Transverse colon (tissue), 4 donors: Measurements from ENCODE around the gene PRRC1. TPM values are rescaled to one million over a fixed set of nuclear protein-coding genes. Genes with fewer than 3 reads are reported as not detected.

ENCODE experiments used
- DNase-seq: peaks from one replicate; pipeline ENCODE4 v3.0.0-alpha.2; 2019
- H3K27ac ChIP-seq, 4 donors: fragments of 200-600 bp; sonication (generic); 2 replicates each; pipeline ENCODE4 v1.5.1; 2016 to 2018; ENCODE audit warnings: inconsistent platforms in 4 of 4
- H3K27me3 ChIP-seq: fragments of 200-600 bp; sonication (generic); 2 replicates; pipeline ENCODE4 v1.5.1; 2017; ENCODE audit warnings: inconsistent platforms
- H3K36me3 ChIP-seq, 4 donors: fragments of 200-600 bp; sonication (generic); 2 replicates each; pipeline ENCODE4 v1.5.1; 2017 to 2019; ENCODE audit warnings: inconsistent platforms in 4 of 4
- H3K4me1 ChIP-seq, 4 donors: fragments of 200-600 bp; sonication (generic); 2 replicates each; pipeline ENCODE4 v1.5.1; 2017 to 2020; ENCODE audit warnings: inconsistent platforms in 4 of 4
- H3K4me3 ChIP-seq, 4 donors: fragments of 200-600 bp; sonication (generic); 1 replicate in 1 of 4; 2 replicates in 3 of 4; pipeline versions ENCODE4 v1.5.1 to v1.6.1; 2017 to 2019; ENCODE audit warnings: inconsistent platforms in 4 of 4
- H3K9me3 ChIP-seq, 2 donors: fragments of 200-600 bp; sonication (generic); 2 replicates each; pipeline ENCODE4 v1.5.1; 2017 to 2019; ENCODE audit warnings: inconsistent platforms in 2 of 2
- CTCF ChIP-seq, 5 experiments: fragments of 200-600 bp in 3 of 5; fragments of 450-650 bp in 2 of 5; sonication (generic) in 3 of 5; IDR thresholded peaks; 1 replicate in 2 of 5; 2 replicates in 3 of 5; pipeline ENCODE4 v1.5.1; 2016 to 2017; ENCODE audit warnings: antibody characterized with exemption in 5 of 5, inconsistent platforms in 3 of 5, mild to moderate bottlenecking in 2 of 5, moderate library complexity in 1 of 5
- EP300 ChIP-seq: sonication (generic); formaldehyde crosslinking; IDR thresholded peaks from one replicate; pipeline ENCODE4 v1.6.1; 2017; ENCODE audit warnings: antibody characterized with exemption, low read depth
- POLR2A ChIP-seq: fragments of 450-650 bp; IDR thresholded peaks from one replicate; pipeline ENCODE4 v1.6.1; 2016; ENCODE audit warnings: antibody characterized with exemption, mild to moderate bottlenecking, moderate library complexity
- POLR2AphosphoS5 ChIP-seq, 3 donors: sonication (generic); formaldehyde crosslinking; IDR thresholded peaks; one replicate each; pipeline ENCODE4 v1.6.1; 2016; ENCODE audit warnings: antibody characterized with exemption in 3 of 3
- WGBS, 2 donors: methylation state at CpG; one replicate each; pipeline ENCODE4 v1.1.5; 2018; ENCODE audit warnings: low coverage in 1 of 2; 5-methylcytosine and 5-hydroxymethylcytosine counted together
- in situ Hi-C, 4 donors: fragments of 200-750 bp; cut with MboI; loops; one replicate each; pipeline versions ENCODE4 v1.15.0 to v1.15.1; 2017; ENCODE audit warnings: low sequenced_read_pairs in 3 of 4, low pct_ligation_motif_present in 1 of 4, low pct_unique_long_range_greater_than_20kb in 1 of 4
- intact Hi-C: fragments of 100-400 bp; cut with DNase I; formaldehyde crosslinking; loops from one replicate; pipeline ENCODE4 v1.15.1; 2023; ENCODE audit warnings: low total_unique reads
- total RNA-seq, 4 donors: library from RNA; depleted of rRNA; stranded (reverse); fragments of >200 nt; gene quantifications; one replicate each; pipeline ENCODE4 v1.1.0, GENCODE V29; 2016

PRRC1 gene
- total RNA-seq, 4 donors from 2014 or later, result 11.2 to 56.0 (median 29.4) TPM

DNA sequence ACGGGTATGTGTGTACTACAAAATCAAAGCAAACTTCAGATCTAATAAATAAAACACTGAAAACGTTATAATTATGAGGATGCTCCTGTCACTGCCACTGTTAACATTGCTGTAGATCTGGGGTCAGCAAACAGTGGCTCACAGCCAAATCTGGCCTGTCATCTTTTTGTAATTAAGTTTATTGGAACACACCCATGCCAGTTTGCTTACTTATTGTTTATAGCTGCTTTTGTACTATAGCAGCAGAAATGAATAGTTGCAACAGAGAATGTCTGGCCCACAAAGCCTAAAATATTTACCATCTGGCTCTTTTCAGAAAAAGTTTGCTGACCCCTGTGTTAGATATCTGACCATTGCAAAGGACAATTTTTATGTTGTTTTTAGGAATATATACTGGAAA lies 32.1 kb downstream of the PRRC1 start:
- Histone ChIP-seq H3K27ac (no peak overlapping the region), H3K27me3 (no peaks in the 10 kb centered on the region), H3K36me3 (peaks cover 0 to 29% (median 12%) of the 10 kb centered on the region in 4 donors), H3K4me3 (no peak overlapping the region), H3K4me1 (peaks cover 0 to 18% (median 5%) of the 10 kb centered on the region in 4 donors), H3K9me3 (no peaks in the 10 kb centered on the region)
- 38 to 68% methylated on average over 2 of the region's 2 CpGs for WGBS, 2 donors
- in situ Hi-C loops, result no loop called here
- DNase-seq, result no peak
- TF ChIP-seq POLR2A (no peak), CTCF (IDR thresholded peaks at IDR 0.05) (no peak), POLR2AphosphoS5 (IDR thresholded peaks at IDR 0.05) (no peak), EP300 (no peak)
- intact Hi-C loops, result no loop called here

DNA sequence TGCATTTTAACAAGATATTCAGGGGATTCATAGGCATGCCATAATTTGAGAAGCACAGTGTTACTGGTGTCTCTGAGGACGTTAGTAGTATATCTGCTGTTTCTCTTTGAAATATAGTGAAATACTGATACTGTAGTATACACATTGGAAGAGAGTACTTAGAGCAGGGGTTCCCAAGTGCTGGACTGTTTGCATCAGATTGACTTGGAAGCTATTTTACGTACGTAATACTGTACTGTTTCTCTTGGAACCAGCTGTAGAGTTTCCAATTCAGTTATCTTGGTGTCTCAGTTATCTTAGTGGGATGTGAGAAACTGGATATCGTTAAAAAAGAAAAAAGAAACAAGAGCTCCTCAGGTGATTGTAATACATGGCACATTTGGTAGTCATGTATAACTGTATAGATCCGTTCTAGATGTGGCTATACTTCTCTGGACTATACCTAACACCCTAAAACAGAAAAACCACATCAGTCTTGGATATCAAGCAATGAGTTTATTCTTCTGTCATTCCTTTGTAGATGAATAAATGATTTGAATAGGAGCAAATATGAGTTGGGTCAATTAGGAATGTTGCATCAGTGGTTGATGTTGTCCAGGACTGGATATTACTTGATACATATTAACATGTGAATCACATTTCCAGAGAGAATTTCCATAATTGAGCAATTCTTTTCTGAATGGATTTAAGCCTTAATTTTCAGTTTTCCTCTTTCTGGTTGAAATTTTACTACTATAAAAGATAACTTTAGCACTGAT lies 33.4 kb downstream of the PRRC1 start:
- H3K4me1 ChIP-seq, result peaks cover 0 to 20% (median 5%) of the 10 kb centered on the region in 4 donors
- TF ChIP-seq POLR2A (no peak), CTCF (IDR thresholded peaks at IDR 0.05) (no peak), EP300 (no peak)
- H3K27me3 ChIP-seq, result no peaks in the 10 kb centered on the region
- no peaks in the 10 kb centered on the region for H3K9me3 ChIP-seq
- H3K4me3 ChIP-seq, result no peak overlapping the region
- no peak for DNase-seq
- intact Hi-C loops (no loop called here), in situ Hi-C loops (loop anchor here in 1 of 4 donors (25.0 kb wide), 1 partner anchor 311 kb away; no protein-coding TSS in a partner anchor)
- WGBS, 2 donors, result 90 to 99% methylated on average over 5 of the region's 5 CpGs
- H3K27ac ChIP-seq, result no peak overlapping the region
- peaks cover 0 to 31% (median 12%) of the 10 kb centered on the region in 4 donors for H3K36me3 ChIP-seq

- no peak for DNase-seq
- H3K27me3 ChIP-seq, result no peaks in the 10 kb centered on the region
- in situ Hi-C loops (loop anchor here in 1 of 4 donors (25.0 kb wide), 1 partner anchor 311 kb away; no protein-coding TSS in a partner anchor), intact Hi-C loops (no loop called here)
- 94 to 98% methylated on average over 8 to 9 of the region's 9 CpGs for WGBS, 2 donors
- no peak overlapping the region for H3K27ac ChIP-seq
- no peaks in the 10 kb centered on the region for H3K9me3 ChIP-seq
- H3K4me1 ChIP-seq, result peaks cover 0 to 27% (median 7%) of the 10 kb centered on the region in 4 donors
- H3K36me3 ChIP-seq, result peaks cover 0 to 31% (median 12%) of the 10 kb centered on the region in 4 donors
- TF ChIP-seq EP300 (no peak), POLR2A (no peak), POLR2AphosphoS5 (IDR thresholded peaks at IDR 0.05) (no peak), CTCF (IDR thresholded peaks at IDR 0.05) (no peak)
- H3K4me3 ChIP-seq, result no peak overlapping the region
These were observed 34.1 kb downstream of the PRRC1 start for GRCh38 chr5:127551410-127552041.

- Histone ChIP-seq H3K9me3 (no peaks in the 10 kb centered on the region), H3K27ac (no peak overlapping the region), H3K4me3 (no peak overlapping the region), H3K4me1 (peaks cover 0 to 24% (median 2%) of the 10 kb centered on the region in 4 donors), H3K36me3 (peaks cover 0 to 22% (median 9%) of the 10 kb centered on the region in 4 donors), H3K27me3 (no peaks in the 10 kb centered on the region)
- no peak for TF ChIP-seq POLR2A
- TF ChIP-seq EP300, result no peak
- no peak for TF ChIP-seq POLR2AphosphoS5 (IDR thresholded peaks at IDR 0.05)
- TF ChIP-seq CTCF (IDR thresholded peaks at IDR 0.05), result no peak
- in situ Hi-C loops, result loop anchor here in 1 of 4 donors (25.0 kb wide), 1 partner anchor 306 kb away; no protein-coding TSS in a partner anchor
- DNase-seq, result no peak
- intact Hi-C loops, result no loop called here
- 28 to 31% methylated on average over 1 of the region's 1 CpG for WGBS, 2 donors
These were observed 38.4 kb downstream of the PRRC1 start for GRCh38 chr5:127555826-127556225.
